ENCODE measurements around the gene PDE6B. TPM values are rescaled to one million over a fixed set of nuclear protein-coding genes. Genes with fewer than 3 reads are reported as not detected.

The PDE6B gene
- polyA plus RNA-seq, 2 of the 4 experiments (the other 2 are of a cell fraction): not detected

DNA sequence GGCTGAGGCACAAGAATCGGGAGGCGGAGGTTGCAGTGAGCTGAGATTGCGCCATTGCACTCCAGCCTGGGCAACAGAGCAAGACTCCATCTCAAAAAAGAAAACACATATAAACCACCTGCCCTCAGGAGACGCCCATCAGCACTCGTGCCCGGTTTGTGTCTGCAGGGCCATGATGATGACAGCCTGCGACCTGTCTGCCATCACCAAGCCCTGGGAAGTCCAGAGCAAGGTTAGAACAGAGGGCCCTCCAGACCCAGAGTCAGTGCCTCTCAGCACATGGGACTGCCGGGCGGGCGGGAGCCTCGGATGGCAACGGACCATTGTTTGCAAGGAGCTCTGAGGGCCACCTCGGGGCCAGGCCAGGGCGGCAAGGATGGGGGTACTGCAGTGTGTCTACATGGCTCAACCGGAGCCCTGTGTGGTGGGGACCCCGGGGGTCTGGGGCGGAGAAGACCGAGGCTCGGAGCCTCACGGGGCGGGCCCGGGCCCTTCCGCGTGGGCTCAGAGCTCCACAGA is 39.4 kb downstream of the PDE6B start:
- POLR2A ChIA-PET: interaction anchor here (1.5 kb wide), 1 partner anchor 10 kb away, joined by 4 read pairs; the partner anchor contains the start of genes ATP5ME and MYL5
- no peak for FAIRE-seq
- ATAC-seq: no peak
- 89% methylated on average over 10 of the region's 24 CpGs for WGBS (ENCODE audit: missing lambda C conversion rate)
- Histone ChIP-seq H3K4me2 (no peak overlapping the region), H3K9me3 (no peaks in the 10 kb centered on the region; the same call in 2 of the 3 replicates), H3K4me1 (no peaks in the 10 kb centered on the region), H3K4me3 (no peak overlapping the region), H3K27ac (no peak overlapping the region)
- no peak for TF ChIP-seq FOSL2 (IDR thresholded peaks at IDR 0.05)
- no peak for TF ChIP-seq FOSL2 (CRISPR knock-in tag; IDR thresholded peaks at IDR 0.05)
- no peak for TF ChIP-seq GATA3 (IDR thresholded peaks at IDR 0.05; ENCODE audit: borderline replicate concordance)
- no peak for TF ChIP-seq NR3C1 (IDR thresholded peaks at IDR 0.05)
- TF ChIP-seq ZFP36 (IDR thresholded peaks at IDR 0.05; ENCODE audit: borderline replicate concordance, partially characterized antibody): no peak
- TF ChIP-seq HOXB13 (CRISPR knock-in tag; IDR thresholded peaks at IDR 0.05; ENCODE audit: low read depth): no peak
- TF ChIP-seq, protein P1, sequence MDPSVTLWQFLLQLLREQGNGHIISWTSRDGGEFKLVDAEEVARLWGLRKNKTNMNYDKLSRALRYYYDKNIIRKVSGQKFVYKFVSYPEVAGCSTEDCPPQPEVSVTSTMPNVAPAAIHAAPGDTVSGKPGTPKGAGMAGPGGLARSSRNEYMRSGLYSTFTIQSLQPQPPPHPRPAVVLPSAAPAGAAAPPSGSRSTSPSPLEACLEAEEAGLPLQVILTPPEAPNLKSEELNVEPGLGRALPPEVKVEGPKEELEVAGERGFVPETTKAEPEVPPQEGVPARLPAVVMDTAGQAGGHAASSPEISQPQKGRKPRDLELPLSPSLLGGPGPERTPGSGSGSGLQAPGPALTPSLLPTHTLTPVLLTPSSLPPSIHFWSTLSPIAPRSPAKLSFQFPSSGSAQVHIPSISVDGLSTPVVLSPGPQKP (IDR thresholded peaks at IDR 0.05; ENCODE audit: low read depth, low read length): no peak
- TF ChIP-seq NPAS2 (CRISPR knock-in tag; IDR thresholded peaks at IDR 0.05; ENCODE audit: borderline replicate concordance): no peak
- no peak for TF ChIP-seq HOXB5 (CRISPR knock-in tag; IDR thresholded peaks at IDR 0.05)
- TF ChIP-seq FOXS1 (CRISPR knock-in tag; IDR thresholded peaks at IDR 0.05): no peak
- CTCF ChIA-PET: no interaction called here
- DNase-seq (ENCODE audit: low read depth in 1 of 2, low spot score in 1 of 2): no peak

DNA sequence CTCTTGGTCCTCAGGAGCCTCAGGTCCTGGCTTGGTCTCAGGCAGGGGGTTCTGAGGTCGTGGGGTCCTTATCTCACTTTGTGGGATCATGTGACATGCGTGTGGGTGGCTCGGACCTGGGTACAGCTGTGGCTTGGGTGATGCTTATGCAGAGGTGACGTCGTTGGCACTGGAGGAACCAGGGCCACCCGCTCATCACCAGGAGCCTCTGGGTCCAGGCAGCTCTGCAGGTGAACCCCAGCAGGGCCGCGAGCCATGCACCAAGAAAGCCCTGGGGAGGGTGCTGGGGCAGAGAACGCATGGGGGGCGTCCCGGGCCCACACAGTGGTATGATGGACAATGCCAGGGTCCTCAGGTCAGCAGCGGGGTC is 40.0 kb downstream of the PDE6B start:
- TF ChIP-seq PHF8 (IDR thresholded peaks at IDR 0.05; ENCODE audit: borderline replicate concordance, low read depth): no peak
- TF ChIP-seq SMC3 (IDR thresholded peaks at IDR 0.05): no peak
- TF ChIP-seq TFCP2L1 (CRISPR knock-in tag; IDR thresholded peaks at IDR 0.05): no peak
- TF ChIP-seq RARB (CRISPR knock-in tag; IDR thresholded peaks at IDR 0.05): no peak
- no peak for TF ChIP-seq ESRRA (IDR thresholded peaks at IDR 0.05; ENCODE audit: borderline replicate concordance, low read length)
- no peak for TF ChIP-seq BHLHE40 (IDR thresholded peaks at IDR 0.05; ENCODE audit: low read depth, low read length)
- no peak for TF ChIP-seq HOXB13 (CRISPR knock-in tag; IDR thresholded peaks at IDR 0.05; ENCODE audit: low read depth)
- TF ChIP-seq, protein P2, sequence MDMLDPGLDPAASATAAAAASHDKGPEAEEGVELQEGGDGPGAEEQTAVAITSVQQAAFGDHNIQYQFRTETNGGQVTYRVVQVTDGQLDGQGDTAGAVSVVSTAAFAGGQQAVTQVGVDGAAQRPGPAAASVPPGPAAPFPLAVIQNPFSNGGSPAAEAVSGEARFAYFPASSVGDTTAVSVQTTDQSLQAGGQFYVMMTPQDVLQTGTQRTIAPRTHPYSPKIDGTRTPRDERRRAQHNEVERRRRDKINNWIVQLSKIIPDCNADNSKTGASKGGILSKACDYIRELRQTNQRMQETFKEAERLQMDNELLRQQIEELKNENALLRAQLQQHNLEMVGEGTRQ (IDR thresholded peaks at IDR 0.05): no peak
- TF ChIP-seq ZFP36 (IDR thresholded peaks at IDR 0.05; ENCODE audit: borderline replicate concordance, partially characterized antibody): no peak
- TF ChIP-seq, protein P3, sequence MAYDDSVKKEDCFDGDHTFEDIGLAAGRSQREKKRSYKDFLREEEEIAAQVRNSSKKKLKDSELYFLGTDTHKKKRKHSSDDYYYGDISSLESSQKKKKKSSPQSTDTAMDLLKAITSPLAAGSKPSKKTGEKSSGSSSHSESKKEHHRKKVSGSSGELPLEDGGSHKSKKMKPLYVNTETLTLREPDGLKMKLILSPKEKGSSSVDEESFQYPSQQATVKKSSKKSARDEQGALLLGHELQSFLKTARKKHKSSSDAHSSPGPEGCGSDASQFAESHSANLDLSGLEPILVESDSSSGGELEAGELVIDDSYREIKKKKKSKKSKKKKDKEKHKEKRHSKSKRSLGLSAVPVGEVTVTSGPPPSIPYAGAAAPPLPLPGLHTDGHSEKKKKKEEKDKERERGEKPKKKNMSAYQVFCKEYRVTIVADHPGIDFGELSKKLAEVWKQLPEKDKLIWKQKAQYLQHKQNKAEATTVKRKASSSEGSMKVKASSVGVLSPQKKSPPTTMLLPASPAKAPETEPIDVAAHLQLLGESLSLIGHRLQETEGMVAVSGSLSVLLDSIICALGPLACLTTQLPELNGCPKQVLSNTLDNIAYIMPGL (CRISPR knock-in tag; IDR thresholded peaks at IDR 0.05; ENCODE audit: borderline replicate concordance): no peak
- TF ChIP-seq MYC (IDR thresholded peaks at IDR 0.05; ENCODE audit: borderline replicate concordance, low read length): no peak
- no peak for TF ChIP-seq CHD4 (IDR thresholded peaks at IDR 0.05; ENCODE audit: borderline replicate concordance)
- TF ChIP-seq EHMT2 (IDR thresholded peaks at IDR 0.05; ENCODE audit: low read depth): no peak
- no peak for TF ChIP-seq RCOR1 (IDR thresholded peaks at IDR 0.05; ENCODE audit: low read depth, low read length)
- ATAC-seq: no peak
- Histone ChIP-seq H3K9me3 (no peaks in the 10 kb centered on the region; the same call in 2 of the 3 replicates), H3K4me2 (no peak overlapping the region), H3K4me1 (no peaks in the 10 kb centered on the region), H3K27ac (no peak overlapping the region), H3K4me3 (no peak overlapping the region)
- 40% methylated on average over 1 of the region's 12 CpGs for WGBS (ENCODE audit: missing lambda C conversion rate)
- no peak for FAIRE-seq
- no peak for DNase-seq (ENCODE audit: low read depth in 1 of 2, low spot score in 1 of 2)
- ChIA-PET POLR2A (interaction anchor here (1.5 kb wide), 1 partner anchor 9 kb away, joined by 4 read pairs; the partner anchor contains the start of genes ATP5ME and MYL5), CTCF (no interaction called here)
